Stimulated activated CD8-positive, alpha-beta memory T cell treated with anti-CD3 and anti-CD28 coated beads, Interleukin-7, amount 100 ng/mL, for 24 hours (primary cell): ENCODE results near the gene TANC1.
"Not testable (repeated sequence)": the region's sequence is repeated elsewhere in the genome, so short reads cannot be mapped to it uniquely, and the experiment has no call there.

ENCODE experiments used
- DNase-seq: peaks from one replicate; pipeline ENCODE4 v3.0.0-alpha.2; 2020; ENCODE audit warnings: low read depth

TANC1 gene

GRCh38 chr2:159029936-159030335 is 61.5 kb downstream of the TANC1 start:
- DNase-seq, result no peak

GRCh38 chr2:159030674-159031380 is 62.4 kb downstream of the TANC1 start:
- no peak for DNase-seq

GRCh38 chr2:159032146-159032545 is 63.7 kb downstream of the TANC1 start:
- DNase-seq, result no peak

- DNase-seq, result no peak
These were observed 64.1 kb downstream of the TANC1 start for GRCh38 chr2:159032580-159032979.

- DNase-seq, result no peak
These were observed 66.3 kb downstream of the TANC1 start for GRCh38 chr2:159034713-159035112.

- DNase-seq, result no peak
These were observed 67.5 kb downstream of the TANC1 start for GRCh38 chr2:159035790-159036411.

- DNase-seq, result not testable (repeated sequence)
These were observed 68.0 kb downstream of the TANC1 start for GRCh38 chr2:159036461-159036860.

GRCh38 chr2:159041328-159041727 is 72.9 kb downstream of the TANC1 start:
- not testable (repeated sequence) for DNase-seq

- no peak for DNase-seq
These were observed 73.8 kb downstream of the TANC1 start for GRCh38 chr2:159042115-159042850.

- DNase-seq, result no peak
These were observed 75.3 kb downstream of the TANC1 start for GRCh38 chr2:159043710-159044109.

- no peak for DNase-seq
These were observed 76.4 kb downstream of the TANC1 start for GRCh38 chr2:159044804-159045286.

- DNase-seq, result no peak
These were observed 77.4 kb downstream of the TANC1 start for GRCh38 chr2:159045545-159046454.

GRCh38 chr2:159046966-159047365 is 78.5 kb downstream of the TANC1 start:
- no peak for DNase-seq

GRCh38 chr2:159050426-159050825 is 82.0 kb downstream of the TANC1 start:
- DNase-seq, result no peak

- no peak for DNase-seq
These were observed 82.7 kb downstream of the TANC1 start for GRCh38 chr2:159051133-159051532.

GRCh38 chr2:159051661-159052060 is 83.2 kb downstream of the TANC1 start:
- DNase-seq, result no peak

GRCh38 chr2:159052157-159052601 is 83.7 kb downstream of the TANC1 start:
- no peak for DNase-seq

GRCh38 chr2:159053161-159054031 is 85.0 kb downstream of the TANC1 start:
- DNase-seq, result no peak

GRCh38 chr2:159054032-159054334 is 85.5 kb downstream of the TANC1 start:
- no peak for DNase-seq

GRCh38 chr2:159054985-159055384 is 86.5 kb downstream of the TANC1 start:
- DNase-seq, result no peak

- DNase-seq, result no peak
These were observed 92.1 kb downstream of the TANC1 start for GRCh38 chr2:159060518-159060917.
